ENCODE data around the gene LMNA.
A peak's percentile ranks its signal among the peaks of the same experiment; 100 is the strongest.
"Not testable (repeated sequence)": the region's sequence is repeated elsewhere in the genome, so short reads cannot be mapped to it uniquely, and the experiment has no call there.

The LMNA gene

GRCh38 chr1:156164125-156164831 lies 49.8 kb downstream of the LMNA start:
- no peak for DNase-seq (ENCODE audit: low read depth)

DNA sequence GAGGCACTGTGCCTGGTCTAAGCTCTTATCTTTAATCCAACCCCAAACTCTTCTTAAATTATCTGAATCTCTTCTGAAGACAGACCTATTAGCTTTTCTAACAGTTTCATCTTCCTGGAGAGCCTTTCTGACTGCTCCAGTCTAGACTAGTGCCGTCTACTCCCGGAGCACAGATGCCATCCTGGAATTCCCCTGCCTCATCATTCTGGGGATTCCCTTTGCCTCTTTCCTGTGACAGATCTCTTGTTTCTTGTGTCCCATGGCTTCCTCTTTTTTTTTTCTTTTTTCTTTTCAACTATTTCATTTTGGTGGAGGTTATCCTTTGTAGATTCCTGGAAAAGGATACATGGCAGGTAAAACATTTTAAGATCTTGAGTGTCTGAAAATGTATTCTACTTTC lies 50.6 kb downstream of the LMNA start:
- DNase-seq (ENCODE audit: low read depth): no peak

GRCh38 chr1:156167536-156167935 lies 53.0 kb downstream of the LMNA start:
- peak; percentile 71 for DNase-seq (ENCODE audit: low read depth)

DNA sequence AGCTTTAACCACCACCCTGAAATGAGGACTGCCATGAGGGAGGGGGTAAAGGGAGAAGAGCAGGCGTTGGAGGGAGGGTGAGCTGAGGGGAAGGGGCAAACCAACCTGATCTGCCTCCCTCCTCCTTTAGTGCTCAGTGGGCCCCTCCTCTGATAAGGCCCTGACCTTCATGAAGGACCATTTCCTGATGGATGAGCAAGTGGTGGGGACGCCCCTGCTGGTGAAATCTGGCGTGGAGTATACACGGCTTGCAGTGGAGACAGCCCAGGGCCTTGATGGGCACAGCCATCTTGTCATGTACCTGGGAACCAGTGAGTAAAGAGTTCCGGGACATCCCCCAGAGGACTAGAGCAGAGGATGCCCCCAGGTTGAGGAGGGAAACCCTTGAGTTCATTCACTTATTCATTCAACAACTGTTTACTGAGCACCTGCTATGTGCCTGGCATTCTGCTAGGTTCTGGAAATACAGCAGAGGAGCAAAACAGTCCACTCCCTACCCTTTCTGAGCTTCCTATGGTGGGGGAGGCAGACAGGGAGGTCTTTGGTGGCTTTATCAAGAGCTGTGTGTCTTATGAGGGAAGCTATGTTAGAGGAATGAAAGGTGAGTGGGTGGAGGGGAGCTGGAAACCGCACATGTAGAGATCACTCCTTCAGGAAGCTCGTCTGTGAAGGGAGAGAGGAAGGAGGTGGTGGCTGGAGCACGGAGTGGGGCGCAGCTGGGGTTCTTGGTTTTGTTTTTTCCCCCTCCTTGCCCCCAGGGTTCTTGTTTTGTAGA lies 58.4 kb downstream of the LMNA start:
- no peak for DNase-seq (ENCODE audit: low read depth)

GRCh38 chr1:156176610-156177210 lies 62.2 kb downstream of the LMNA start:
- DNase-seq (ENCODE audit: low read depth): no peak

- no peak for DNase-seq (ENCODE audit: low read depth)
These were observed 63.6 kb downstream of the LMNA start for GRCh38 chr1:156177919-156178654.

- DNase-seq (ENCODE audit: low read depth): no peak
These were observed 66.0 kb downstream of the LMNA start for GRCh38 chr1:156180471-156180870.

GRCh38 chr1:156181391-156181924 lies 66.9 kb downstream of the LMNA start:
- not testable (repeated sequence) for DNase-seq (ENCODE audit: low read depth)

DNA sequence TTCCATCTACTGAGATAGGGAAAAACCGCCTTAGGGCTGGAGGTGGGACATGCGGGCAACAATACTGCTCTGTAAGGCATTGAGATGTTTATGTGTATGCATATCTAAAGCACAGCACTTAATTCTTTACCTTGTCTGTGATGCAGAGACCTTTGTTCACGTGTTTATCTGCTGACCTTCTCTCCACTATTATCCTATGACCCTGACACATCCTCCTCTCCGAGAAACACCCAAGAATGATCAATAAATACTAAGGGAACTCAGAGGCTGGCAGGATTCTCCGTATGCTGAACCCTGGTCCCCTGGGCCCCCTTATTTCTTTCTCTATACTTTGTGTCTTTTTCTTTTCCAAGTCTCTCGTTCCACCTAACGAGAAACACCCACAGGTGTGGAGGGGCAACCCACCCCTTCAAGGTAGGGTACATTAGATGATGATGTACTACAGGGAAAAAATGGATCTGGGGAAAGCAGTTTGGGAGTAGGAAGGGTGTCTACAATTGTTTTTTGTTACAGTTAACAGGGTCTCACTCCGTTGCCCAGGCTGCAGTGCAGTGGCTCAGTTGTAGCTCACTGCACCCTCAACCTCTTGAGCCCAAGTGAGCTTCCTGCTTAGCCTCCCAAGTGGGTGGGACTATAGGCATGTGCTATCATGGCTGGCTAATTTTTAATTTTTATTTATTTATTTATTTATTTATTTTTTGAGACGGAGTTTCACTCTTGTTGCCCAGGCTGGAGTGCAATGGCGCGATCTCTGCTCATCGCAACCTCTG lies 67.7 kb downstream of the LMNA start:
- DNase-seq (ENCODE audit: low read depth): not testable (repeated sequence)

DNA sequence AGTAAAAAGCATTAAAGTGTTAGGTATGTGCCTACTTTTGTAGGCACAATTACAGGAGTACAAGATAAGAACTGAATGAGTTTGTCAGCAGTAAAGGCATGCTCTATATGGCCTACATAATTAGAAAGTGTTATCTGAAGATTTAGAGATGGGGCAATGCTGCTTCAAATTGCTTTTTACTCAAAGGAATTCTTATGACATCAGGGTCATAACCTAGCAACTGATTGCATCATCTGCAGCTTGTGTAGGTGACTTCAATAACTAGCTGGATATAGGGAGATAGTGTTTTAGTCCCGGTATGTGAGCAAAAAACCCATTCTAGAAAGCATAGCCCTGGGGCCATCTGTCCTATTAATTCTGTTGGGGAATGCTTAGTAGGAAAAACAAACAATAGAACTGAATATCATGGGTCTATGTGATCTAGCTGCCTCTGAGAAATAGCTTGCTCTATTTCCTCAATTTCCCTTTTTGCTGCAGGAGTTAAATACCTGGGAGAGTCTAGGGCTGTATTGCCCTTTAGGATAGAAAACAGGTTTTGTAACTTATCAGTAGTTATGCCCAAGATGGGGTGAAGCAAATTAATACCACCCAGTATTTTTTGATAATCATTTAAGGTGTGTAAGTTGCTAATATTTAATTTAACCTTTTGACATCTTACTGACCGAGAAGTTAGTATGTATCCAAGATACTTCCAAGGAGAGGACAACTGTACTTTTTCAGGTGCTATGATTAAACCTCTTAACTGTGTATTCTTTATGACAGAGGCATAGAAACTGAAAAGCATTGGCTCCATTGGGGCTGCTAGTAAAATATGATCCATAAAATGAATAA lies 72.1 kb downstream of the LMNA start:
- DNase-seq (ENCODE audit: low read depth): not testable (repeated sequence)

Measured in fibroblast of gingiva (primary cell).